DMS79 (cell line): ENCODE measurements around the gene PLXND1.

Source experiments
- DNase-seq: peaks from one replicate; lab custom pipeline; 2025; lab: John Stamatoyannopoulos, UW

The PLXND1 gene

DNA sequence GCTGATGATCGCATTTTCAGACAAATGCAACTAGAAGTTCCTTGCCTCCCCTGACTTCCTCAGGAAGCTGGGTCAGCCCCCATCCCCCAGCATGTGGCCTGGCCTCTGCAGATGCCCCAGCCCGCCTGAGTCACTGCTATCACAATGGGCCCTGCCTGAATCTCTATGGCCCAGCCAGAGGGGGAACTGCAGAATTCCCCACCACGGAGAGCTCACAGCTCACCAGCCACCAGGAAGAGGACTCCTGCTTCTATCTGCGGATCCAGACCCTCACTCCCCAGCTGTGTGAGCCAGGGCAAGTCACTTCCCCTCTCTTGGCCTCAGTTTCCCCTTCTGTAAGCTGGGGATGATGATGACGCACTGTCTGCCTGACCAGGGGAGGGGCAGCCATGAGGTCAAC, 6.9 kb downstream of the PLXND1 start:
- no peak for DNase-seq

DNA sequence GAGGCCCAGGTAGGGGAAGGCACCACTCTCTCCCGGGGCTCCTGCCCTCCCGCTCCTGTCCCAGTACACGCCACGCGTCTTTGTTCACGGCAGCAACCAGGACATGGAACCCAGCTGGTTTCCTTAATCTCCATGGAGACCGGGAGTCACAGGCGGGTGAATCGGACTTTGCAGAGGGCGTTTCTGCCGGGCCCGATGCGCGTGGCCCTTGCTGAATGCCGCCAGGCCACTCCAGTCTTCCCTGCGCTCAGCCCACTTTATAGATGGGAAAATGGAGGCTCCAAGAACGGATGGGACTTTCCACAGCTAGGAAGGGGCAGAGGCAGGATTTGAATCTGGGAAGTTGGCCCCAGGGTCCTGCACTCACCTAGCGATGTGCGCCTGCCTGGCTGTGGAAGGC, 7.4 kb downstream of the PLXND1 start:
- no peak for DNase-seq

DNA sequence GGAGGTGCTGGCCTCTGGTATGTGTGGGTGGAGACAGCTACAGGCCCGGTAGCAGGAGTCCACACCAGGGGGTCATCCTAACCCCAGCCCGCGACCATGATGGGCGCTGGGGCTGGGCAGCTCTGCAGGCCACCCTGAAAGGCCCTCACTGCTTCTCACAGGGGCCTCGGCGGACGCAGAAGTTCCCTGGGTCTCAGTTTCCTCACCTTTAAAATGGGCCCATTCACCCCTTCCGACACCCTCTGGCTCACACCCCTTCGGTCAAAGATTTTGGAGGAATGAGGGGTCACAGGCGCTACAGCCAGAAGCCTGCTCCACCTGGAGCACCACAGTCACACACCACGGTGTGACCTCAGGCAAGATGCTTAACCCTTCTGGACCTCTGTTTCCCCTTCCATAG, 8.0 kb downstream of the PLXND1 start:
- DNase-seq: no peak

GRCh38 chr3:129598000-129598381, 8.5 kb downstream of the PLXND1 start:
- no peak for DNase-seq

DNA sequence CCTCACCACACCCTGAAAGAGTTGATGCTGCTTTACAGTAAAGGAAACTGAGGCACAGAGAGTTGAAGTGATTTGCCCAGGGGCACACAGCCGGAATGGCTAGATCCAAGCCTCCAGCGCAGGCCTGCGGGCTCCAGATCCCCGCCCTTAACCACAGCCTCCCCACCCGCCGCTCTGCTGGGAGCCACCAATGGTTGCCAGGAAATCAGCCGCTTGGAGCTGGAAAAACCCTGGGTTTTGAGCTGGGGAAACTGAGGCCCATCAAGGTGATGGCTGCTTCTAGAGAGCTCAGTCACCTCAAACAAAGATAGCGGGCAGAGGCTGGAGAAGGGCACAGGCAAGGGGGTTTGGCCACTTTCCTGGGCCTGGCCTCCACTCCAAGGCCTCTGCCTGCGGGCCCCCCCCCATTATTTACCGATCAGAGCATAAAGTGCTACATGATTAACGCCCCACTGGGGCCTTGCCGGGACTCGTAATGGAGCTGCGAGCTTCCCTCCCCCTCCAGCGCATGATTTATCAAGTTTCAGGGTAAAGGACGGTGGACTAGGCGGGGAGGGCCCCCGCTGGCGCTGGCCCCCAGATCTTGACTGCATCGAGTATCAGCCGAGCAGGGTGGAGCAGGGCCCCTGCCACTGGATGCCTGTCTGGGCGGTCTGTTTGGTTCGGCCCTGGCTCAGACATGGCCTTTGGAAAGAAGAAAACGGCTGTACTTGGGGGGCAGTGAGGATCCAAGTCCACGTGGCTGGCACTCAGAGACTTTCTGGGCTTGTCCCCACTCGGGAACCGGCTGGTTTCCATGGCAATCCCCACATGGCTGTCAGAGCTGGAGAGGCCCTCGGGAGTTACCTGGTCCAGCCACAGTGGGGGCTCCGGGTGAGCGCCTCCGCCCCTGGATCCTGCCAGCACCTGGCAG, 9.1 kb downstream of the PLXND1 start:
- no peak for DNase-seq

- no peak for DNase-seq
Measured at GRCh38 chr3:129596194-129597086, 10.0 kb downstream of the PLXND1 start.

DNA sequence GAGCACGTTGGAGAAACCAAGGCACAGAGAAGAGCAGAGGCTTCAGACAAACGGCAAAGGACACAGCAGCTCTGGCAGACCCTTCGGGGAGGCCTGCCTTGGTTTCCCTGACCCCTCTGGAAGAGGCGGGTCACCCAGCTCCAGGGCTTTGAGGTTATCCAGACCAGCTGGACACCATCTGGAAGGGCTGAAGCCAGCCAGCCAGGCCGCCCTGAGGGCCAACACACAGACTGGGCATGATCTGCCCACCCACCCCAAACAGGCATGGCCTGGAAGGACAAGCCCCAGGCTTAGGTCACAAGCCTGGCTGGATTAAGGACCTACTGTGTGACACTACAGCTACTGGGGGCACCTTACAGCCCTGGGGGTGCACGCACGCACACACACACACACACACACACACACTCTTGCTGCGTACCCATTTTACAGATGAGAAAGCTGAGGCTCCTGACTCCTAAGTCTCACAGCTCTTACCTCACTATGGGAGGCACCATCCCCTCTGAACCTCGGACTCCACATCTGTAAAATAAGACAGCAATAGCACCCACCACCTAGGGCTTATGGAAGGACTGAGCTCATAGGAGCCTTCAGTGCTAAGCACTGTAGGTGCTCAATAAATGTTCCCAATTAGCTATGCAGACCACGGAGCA, 10.8 kb downstream of the PLXND1 start:
- no peak for DNase-seq

GRCh38 chr3:129594907-129595390, 11.5 kb downstream of the PLXND1 start:
- no peak for DNase-seq

DNA sequence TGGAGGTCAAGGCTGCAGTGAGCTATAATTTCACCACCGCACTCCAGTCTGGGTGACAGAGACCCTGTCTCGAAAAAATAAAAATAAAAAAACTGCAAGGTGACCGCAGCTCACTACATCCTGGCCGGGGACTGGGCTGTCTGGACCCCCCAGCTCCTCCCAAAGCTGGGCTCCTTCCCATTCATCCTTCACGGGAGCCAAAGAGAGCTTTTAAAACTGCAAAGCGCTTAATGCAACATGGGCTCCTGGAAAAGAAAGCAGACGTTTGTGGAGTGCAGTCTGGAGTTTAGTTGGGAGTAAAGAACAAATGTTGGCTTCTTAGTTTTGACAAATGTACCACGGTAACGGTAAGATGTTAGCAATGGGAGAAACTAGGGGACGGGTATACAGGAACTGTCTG, 12.1 kb downstream of the PLXND1 start:
- DNase-seq: no peak

DNA sequence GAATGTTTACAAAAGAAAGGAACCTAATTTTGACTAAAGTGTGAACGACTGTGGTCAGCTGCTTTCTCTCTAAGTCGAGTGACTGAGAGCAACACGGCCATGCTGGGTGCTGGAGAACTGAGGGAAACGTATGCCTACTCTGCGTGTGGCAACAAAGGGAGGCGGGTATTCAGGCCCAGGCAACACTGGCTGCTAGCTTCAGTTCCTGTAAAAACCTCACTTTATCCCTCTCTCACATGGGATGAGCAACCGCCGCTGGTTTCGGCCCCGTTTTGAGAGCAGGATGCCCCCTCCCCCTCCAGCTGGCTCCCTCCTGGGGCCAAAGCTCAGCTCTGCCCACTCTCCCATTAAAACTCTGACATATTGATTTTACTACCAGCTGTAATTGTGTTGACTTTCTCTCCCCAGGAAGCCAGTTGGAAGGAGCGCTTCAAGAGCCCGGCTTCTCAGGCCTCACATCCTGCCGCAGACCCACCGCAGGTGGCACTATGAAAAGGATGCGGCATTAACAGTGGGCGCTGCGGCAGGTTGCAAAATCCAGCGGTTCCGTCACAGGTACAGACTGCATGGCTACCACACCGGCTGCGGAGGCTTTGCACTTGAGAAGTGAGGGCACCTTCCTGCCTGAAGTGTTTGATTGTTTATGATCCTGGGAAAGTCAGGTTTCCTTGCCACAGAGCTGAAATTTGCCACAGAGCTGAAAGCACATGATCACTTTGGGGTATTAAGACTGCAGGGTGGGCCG, 12.7 kb downstream of the PLXND1 start:
- DNase-seq: peak; percentile 90

GRCh38 chr3:129593230-129593594, 13.3 kb downstream of the PLXND1 start:
- DNase-seq: peak; percentile 57

DNA sequence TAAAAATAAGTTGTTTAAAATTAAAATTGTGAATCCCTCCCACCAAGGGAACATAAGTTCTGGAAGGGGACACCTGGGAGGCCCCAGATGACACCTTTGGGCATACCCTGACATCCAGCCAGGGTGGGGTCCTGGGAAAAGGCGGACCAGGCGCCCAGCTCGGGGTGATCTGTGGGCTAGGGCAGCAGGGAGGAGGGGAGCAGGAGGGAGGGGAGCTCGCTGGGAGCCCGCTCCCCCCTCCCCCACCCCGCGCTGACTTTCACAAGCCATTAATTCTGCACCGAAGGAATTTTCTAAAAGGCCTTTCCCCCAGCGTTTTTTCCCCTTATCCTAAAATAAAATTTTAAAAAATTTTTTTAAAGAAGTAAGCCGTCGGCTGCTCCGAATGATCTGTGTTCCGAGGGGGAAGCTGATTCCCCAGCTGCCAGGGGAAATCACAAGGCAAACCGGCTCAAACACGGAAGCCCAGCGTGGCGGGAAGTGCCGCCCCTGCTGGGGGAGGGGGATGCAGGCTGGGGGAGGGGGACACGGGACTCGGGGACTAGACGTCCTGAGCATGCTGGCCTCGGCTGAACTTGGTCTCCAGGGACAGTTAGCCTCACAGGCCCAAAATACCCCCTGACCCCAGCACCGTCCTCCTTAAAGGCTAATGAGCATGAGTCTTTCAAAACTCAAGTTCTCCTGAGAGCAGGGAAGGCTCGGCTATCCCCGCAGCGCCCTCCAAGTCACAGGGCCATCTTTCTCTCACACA, 13.9 kb downstream of the PLXND1 start:
- DNase-seq: peak; percentile 20

DNA sequence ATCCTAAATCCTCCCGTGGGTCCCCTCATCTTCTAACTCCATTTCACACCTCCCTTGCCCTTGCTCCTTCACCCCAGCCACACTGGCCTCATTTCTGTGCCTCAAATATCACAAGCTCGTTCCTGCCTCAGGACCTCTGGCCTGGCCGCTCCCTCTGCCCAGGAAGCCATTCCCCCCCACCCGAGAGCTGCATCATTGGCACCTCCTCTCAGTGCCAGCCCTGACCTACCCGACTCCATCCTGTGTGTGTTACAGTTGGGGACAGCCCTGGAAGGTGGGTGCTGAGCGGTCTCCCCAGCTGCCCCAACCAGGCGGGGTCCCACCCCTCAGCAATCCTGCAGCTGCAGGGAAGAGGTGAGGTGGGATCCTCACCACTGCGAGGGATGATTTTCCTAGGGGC, 14.5 kb downstream of the PLXND1 start:
- DNase-seq: no peak

GRCh38 chr3:129590215-129590614, 16.3 kb downstream of the PLXND1 start:
- DNase-seq: no peak

DNA sequence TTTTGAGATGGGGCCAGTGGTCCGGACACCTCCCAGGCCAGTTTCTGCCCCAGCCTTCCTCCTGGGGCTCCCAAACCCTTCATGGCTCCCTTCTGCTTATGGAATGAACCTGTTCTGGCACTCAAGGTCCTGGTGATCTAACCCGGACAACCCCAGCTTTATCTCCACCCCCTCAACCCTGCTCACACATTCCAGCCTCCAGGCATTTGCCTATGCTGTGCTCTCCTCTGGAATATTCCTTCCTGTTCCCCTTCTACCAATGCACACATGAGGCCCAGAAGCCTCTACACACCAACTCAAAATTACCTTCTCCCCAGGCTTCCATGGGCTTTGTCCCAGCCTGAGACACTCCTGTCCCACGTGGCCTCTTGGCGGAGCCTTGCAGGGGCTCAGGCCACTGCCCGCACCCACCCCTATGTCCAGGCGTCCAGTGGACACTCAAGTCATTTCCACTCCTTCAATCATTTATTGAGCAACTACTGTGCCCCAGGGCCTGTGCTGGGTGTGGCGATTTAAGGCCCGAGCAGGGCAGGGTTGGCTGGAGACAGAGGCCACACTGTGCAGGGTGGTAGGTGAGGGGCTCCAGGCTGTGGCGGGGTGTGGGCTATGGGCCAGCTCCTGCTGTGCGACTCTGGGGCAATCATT, 18.8 kb downstream of the PLXND1 start:
- DNase-seq: no peak

- no peak for DNase-seq
Measured at GRCh38 chr3:129586746-129587430, 19.6 kb downstream of the PLXND1 start.

DNA sequence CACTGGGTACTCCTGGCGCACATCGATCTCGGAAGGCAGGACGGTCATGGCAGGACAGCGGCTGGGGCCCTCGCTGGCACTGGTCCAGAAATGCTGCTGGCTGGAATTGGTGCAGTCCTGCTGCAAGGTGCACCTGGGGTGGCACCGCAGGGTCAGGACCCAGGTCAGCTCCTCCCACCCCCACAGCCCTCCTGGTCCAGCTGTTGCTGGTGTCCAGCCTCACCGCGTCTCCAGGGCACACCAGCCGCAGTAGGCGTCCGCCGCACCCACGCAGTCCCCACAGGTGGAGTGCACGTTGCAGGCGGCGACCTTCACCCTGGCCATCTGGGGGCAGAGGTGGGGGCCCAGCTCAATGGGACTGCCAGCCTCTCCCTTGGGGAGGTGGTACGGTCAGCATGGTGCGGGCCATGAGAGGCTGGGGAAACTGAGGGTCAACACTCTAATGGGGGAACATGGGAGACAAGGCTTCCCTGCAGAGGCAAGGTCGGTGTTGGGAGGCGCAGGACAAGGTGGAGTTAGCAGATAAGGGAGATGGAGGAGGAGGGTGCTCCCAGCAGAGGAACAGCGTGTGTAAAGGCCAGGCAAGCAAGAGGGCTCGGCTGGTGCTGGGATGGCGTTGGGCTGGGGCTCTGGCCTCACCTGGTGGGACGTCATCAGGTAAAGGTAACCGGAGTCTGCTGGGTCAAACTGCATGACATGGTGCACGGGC, 20.4 kb downstream of the PLXND1 start:
- DNase-seq: no peak

DNA sequence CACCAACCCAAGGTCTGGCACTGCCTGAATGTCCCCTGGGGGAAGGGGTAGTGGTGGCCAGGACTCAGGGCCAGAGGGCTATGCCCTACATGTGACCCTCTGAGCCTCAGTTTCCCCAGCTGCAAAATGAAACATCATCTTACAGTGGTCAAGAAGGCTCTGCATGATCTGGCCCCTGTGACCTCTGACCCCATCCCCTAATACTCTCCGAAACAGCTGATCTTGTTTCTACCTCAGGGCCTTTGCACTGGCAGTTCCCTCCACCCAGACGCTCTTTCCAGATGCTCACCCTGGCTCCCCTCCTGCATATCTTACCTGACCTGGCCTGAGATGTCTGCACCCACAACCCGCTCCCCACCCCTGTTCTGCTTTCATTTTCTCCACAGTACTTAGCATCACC, 21.8 kb downstream of the PLXND1 start:
- DNase-seq: no peak

- DNase-seq: no peak
Measured at GRCh38 chr3:129583289-129583688, 23.2 kb downstream of the PLXND1 start.
